Stimulated activated CD8-positive, alpha-beta memory T cell treated with anti-CD3 and anti-CD28 coated beads, Interleukin-15, amount 100 ng/mL, for 24 hours (primary cell): ENCODE data around the gene ADARB2.

Experiments used
- DNase-seq: peaks from one replicate; pipeline ENCODE4 v3.0.0-alpha.2; 2020; ENCODE audit warnings: low read depth

Gene ADARB2

DNA sequence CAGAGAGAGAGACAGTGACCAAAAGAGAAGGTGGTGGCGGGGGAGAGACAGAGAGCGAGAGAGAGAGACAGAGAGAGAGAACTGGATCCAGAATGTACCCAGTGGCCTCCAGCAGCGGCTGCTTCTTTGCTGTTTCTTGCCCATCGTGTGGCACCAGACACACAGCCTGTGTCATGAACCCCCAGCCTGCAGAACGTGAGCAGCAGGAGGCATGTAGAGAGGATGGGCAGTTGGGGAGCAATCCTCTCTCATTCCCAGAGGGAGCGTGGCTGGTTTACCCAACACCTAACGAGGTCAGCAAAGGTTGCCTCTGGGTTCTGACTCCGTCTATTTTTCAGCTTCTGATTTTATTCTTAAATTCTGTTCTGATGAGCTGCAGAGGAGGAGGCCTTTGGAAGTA lies 168.1 kb downstream of the ADARB2 start:
- no peak for DNase-seq

DNA sequence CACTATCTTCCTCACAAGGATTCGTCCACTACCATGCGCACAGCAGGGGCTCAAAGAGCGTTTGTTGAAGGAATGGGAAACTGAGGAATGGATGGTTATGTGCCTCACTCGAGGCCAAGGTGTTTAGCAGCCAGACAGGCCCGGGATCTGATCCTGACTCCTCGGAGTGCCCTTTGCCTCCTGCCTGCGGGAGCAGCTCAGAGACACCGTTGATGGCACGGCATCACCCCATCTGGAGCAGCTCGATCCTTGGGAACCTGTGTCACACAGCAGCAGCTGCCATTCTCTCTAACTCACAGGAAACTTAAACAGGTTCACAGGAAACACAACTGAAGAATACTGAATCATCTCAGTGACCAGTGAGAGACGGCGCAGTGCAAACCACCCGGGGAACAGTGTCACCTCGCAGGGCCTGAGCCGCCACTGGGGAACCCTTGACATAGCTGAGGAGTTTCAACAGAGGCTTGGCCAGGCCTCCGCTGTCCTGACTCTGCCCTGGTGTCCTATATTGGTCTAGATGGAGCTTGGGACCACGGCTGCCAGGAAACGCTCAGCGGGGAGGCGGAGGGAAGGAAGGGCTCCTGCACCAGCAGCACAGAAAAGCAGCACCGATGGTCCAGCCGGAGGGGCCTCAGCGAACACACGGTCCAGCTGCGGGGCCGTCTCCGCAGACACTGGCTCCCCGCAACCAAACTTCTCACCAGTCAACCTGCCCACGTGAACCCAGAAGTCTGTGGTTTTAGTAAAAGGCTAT lies 169.4 kb downstream of the ADARB2 start:
- DNase-seq: no peak

DNA sequence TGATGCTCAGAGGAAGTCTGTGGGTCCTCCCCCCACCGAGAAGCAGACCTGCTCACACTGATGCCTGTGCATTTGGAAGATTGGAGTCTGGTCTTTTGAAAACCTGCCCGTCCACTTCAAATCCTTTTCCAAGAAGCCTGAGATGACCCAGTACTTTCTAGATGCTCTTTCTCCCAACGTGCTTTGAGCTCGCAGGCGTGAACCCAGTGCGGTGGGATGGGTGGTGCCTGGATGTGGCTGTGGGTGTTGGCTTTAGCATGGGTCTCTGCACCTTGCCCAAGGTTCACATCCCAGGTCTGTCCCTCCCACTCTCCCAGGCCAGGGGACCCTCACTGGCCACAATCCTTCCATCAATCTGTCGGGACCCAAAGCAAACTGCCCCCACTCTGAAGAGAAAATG lies 170.2 kb downstream of the ADARB2 start:
- no peak for DNase-seq

DNA sequence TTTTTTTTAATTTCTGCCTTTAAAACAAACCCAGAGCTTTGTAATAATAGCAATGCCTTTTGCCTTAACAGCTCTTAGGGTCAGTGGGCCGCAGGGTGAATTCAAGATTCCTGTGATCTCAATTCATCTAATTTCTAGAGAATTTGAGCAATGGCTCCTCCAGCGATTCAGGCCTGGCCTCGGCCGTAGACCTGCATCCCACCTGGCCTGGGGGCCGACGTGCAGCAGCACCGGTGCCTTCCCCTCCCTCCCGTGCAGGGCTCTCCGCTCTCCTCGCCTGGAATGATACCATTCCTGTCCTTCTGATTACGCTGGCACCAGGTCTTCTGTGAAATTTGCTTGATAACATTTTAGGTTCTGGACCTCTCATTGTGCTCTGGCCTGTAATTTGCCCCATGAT lies 172.5 kb downstream of the ADARB2 start:
- DNase-seq: no peak

DNA sequence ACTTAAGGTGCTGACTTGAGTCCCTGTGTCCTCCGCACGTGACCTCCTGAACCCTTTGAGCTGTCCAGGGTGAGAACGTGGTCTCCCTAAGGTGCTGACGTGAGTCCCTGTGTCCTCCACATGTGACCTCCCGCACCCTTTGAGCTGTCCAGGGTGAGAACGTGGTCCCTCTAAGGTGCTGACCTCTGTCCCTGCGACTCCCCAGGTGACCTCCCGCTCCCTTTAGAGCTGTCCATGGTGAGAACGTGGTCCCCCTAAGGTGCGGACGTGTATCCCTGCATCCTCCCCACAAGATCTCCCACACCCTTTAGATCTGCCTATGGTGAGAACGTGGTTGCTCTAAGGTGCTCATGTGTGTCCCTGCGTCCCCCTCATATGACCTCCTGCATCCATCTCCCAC lies 174.3 kb downstream of the ADARB2 start:
- DNase-seq: no peak

DNA sequence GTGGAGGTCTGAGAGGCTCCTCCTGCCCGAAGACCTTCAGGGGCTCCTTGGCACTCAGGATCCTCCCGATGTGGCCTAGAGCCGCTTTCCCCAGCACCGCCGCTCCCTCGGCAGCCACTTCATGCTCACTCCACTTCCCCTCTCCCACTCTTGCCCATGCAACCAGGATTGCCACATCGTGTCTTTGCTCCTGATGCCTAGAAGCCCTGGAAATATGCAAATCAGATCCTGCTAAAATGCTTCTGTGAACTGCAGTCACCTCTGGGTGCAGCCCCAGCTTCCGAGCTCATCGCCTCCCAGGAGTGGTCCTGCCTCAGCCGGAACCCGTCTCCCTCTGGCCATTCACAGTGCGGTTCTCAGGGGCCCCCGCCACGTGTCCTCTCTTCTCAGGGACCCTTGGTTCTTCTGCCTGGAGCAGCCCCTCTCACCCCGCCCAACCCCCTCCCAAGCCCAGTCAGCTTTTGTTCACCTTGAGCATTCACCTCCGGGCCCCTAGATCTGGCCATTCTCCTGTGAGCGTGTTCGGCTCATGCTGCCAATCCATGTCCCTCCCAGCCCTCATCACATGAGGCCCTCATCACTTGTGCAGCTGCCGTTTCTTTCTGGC lies 175.5 kb downstream of the ADARB2 start:
- DNase-seq: no peak

DNA sequence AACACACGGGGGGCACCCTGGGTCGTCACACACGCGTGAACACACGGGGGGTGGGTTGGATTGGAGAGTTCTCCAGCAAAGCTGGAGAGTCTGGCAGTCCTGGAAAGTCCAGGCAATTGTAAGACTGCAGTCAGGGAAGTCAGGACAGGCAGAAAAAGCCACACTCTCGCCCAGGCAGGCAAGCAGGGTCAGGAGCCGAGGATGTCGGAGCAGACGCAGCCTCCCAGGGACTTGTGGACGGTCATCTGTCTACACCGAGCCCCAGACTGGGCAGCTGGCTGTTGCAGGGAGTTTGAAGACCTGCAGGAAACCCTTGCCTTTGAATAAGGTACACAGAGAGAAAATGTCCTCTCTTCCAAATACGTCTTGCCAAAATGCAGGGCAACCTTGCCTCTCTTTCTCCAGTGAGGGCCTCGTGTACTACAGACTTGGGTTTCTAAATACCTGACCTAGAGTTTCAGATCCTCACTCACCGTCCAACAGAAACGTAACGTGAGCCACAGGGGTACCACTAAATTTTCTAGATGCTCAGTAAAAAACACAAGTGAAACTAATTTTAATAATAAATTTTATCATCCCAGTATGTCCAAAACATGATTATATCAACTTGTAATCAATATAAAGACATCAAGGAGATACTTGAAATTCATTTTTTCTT lies 176.7 kb downstream of the ADARB2 start:
- DNase-seq: no peak

DNA sequence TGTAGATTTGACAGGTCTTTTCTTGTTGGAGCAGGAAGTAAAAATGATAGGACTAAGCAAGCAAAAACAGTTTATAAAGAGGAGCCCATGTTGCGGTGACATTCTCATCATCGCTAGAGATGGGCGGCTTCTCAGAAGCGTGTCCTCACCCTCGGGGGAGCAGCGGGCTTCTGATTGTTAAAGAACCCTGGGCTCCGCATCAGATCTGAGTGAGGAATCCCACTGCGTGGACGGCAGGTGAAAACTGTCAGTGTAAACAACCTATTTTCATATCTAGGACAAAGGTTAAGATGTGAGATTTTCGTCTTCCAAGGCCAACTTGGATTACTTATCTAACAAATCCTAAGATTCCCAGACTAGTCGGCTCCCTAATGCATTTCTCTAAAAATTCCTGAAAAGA lies 177.6 kb downstream of the ADARB2 start:
- DNase-seq: no peak

DNA sequence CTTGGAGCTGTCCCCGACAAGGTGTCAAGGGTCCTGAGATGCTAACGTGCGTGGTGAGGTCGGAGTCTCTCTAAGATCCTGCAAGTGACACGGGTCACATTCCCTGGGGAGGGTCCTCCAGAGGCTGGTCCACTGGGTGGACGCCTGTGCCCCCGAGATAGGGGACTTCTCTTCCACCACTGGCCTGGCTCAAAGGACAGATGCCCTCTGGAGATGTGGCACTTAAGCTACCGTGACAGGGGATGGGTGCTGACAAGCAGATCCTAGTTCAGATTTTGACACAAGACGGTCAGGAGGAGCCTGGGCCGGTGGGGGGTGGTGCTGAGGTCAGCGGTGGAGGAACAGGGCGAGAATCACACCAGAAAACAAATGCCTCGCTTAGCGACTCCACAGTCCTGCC lies 178.0 kb downstream of the ADARB2 start:
- no peak for DNase-seq

DNA sequence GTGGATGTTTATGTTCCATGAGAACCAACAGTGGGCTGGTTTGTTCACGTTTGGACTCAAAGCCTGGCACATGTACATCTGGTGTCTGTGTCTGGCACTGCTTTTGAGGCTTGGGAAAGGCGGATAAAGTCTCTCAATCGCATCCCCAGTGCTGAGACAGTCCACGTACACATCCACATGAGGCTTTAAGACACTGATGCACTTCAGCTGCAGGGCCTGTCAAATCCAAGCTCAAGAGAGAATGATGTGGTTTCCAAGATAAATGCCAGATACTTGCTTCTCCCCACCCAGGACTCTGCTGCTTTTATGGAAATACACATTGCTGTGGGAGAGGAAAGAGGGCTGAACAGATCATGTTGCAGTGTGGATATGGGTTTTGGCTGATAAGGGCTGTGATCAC lies 178.4 kb downstream of the ADARB2 start:
- DNase-seq: no peak

DNA sequence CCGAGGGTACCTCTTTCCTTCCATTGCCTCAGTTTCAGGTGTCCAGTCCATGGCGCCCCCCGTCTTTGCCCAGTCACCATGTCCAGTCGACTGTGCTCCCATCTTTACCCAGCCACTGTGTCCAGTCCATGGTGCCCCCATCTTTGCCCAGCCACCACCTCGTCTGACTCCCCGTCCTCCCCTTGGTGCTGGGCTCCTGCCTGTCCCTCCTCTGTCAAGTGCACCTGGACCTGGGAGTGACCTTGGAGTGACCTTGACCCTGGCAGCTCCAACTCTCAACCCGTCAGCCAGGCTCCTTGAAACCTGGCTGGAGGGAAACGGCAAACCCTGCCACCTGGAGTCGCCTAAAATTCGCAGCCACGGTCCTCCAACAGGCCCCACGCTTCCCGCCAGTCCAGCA lies 180.2 kb downstream of the ADARB2 start:
- DNase-seq: no peak

DNA sequence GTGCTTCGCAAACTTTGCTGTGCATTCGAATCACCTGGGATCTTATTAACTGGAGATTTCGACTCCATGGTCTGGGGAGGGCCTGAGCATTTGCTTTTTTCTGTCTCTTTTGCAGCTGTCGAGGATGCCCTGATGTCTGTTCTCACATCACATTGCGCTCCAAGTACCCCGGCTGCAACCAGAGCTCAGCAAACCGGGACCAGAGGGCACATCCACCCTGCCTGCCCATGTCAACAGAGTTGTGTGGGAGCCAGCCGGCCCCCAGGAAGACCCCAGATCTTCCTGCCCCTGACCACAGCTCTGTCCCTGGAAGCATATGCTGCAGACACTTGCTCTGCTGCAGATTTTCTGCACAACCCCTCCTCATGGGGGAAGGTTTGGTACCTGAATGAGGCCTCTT lies 180.8 kb downstream of the ADARB2 start:
- DNase-seq: no peak

DNA sequence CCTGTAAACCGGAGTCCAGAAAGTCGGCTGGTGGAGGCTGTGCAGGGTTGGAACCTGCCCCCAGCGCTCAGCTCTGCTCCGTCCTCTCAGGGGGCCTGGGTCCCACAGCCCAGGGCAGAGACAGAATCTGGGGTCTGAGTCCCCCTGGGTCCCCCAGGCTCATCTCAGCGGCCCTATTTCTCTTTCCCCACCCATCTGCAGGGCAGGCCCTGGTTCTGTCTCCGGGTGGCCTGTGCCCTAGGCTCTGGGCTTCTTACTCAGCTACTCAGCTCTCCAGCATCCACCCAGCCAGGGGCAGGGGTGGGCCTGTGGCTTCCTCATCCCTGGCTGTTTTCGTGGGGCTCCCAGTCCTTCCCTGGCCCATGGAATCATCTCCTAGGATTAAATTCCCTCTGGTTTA lies 183.4 kb downstream of the ADARB2 start:
- no peak for DNase-seq

DNA sequence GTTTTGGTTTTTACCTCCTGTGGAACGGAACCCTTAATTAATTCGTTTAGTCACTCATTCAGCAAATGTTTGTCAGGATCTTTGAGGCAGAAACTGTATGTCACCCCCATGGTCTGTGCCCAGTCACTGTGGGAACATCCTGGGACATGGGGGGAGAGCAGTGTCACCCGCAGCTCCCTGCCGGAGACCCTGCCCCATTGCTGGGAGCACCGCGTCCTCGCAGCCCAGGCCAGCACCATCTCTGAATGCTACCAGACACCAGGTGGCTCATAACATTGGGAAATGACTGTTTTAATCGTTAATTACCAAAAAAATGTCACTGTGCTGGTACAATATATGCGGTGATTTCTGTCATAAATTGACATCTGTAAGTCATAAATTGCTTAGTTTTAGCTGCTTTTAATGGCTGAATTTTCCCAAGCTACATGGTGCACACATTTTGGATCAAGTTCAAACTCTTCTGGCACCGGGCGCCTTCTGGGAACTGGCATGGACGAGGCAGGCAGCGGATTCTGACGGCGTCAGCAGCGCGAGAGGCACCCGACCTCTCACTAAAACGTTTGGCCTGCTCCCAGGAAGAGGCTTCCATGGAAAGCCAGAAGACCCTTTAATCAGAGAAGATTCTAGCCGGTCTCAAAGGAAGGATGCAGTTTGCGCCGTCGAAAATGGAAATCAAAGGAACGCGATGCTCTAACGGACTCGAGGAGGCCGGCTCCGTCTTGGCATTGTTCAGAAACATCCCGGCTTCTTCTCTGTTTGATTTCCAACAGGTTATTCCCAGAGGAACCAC lies 184.2 kb downstream of the ADARB2 start:
- DNase-seq: no peak

DNA sequence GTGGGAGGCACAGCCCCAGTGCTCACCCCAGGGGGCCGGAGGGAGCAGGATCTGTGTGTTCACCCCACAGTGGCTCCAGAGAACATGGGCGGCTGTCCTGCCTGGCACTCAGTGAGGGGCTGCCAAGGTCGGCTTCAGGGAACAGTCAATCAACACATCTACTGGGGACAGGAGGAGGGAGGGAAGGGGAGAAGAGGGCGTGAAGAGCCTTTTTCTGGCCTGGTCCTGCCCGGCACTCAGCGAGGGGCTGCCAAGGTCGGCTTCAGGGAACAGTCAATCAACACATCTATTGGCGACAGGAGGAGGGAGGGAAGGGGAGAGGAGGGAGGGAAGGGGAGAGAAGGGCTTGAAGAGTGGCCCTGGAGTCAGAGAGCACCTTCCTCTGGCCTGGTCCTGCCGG lies 184.9 kb downstream of the ADARB2 start:
- DNase-seq: no peak

DNA sequence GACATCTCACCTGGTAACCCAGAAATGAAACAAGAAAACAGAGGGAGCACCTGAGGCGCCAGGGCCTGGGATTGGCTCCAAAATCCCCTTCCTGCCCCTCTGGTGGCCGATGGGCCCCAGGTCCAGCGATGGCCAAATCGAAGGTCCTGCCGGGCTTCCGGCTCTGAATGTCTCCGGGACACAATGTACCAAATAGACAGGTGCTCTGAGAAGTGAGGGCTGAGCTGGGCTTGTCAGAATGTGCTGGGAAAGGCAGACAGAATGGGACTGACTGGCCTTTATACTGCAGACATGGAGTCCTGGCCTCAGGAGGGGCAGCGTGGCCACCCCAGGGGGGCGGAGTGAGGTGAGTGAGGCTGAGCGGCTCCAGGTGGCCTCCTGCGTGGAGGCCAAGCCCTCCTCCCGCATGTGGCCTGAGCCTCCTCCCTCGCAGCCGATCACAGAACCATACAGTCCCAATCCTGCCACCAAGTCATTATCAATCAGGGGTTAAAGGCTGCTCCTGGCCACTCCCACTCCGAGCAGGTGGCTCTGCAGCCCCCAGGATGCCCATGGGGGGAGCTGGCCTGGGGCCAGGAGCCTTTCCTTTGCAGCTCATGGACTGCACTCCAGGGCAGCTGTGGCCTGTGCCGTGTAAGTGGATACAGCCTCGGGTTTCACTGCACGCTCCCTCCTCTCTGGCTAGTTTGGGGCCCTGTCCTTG lies 185.5 kb downstream of the ADARB2 start:
- DNase-seq: no peak

DNA sequence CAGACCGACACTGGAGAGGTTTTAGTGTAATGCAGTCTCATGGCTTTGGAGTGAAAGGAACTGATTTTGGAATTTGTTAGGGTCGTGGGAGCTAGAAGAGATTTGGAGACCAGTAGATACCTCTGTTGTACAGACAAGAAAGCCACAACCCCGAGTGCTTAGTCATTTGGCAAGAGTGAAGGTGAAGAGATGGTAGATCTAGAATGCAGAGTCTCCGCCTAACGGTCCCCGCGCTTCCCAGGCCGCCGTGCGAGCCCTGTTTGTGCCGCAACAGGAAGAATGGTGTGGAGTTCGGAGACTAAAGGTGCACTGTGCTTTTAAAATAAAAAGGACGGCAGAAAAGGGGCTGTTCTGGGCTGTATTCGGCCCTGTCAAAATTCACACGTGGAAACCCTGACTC lies 186.7 kb downstream of the ADARB2 start:
- DNase-seq: no peak

DNA sequence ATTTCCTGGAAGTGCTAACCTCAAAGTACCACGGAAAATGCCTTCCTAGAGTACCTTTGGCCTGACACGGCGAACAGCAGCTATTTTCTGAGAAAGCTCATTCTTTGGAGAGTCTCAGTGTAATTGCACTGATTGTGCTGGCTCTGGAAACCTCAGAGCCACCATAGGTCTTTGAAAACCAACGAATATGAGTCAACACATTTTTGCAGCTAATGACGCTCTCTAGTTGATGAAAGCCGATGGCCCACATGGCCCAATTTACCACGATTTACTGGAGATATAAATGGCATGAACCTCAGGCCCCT lies 187.1 kb downstream of the ADARB2 start:
- no peak for DNase-seq

DNA sequence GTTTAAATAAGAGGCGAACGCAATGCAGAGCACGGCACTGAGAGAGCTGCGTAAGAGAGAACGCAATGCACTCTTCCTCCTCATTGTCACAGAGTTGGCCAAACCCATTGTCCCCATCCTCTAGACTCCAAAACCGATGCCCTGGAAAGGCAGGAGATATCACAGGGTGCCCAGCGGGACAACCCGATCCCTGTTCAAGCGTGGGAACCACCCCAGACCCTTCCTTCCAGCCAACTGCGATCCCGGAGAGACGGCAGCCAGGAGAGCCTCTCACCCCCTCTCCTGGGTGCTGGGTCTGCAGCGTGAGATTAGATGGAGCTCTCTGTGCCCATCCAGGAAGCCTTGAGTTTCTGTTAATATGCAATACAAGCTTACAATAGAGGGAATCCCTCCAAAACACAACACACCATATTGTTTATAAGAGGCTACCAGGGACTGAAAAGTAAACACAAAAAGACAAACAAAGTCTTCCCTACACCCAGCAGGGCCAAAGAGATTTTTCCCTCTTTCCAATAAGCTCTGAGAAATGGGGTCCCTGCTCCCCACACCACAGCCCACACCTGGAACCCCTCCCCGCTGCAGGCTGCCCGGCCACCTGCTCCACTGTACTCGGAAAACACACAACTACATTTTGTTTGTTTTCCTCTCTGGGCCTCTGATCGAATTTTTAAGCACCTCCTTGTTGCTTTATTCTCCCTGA lies 187.6 kb downstream of the ADARB2 start:
- no peak for DNase-seq

DNA sequence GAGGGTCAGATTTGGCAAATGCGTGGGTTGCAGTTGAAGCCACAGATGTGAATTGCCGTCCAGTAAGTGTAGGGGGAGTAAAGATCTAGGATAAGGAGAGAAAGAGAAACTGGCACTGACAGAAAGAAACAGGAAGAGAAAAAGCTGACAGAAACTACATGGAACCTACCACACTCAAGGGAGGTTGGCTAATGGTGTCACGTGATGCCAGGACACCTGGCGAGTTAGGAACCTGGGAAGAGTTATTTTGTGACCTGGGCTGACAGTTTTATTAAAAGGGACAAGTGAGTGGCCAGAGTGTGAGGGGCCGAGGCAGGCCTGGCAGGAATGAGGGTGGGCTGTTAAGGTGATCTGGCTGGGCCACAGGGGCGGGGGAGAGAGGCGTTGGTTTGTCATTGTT lies 188.7 kb downstream of the ADARB2 start:
- DNase-seq: no peak

DNA sequence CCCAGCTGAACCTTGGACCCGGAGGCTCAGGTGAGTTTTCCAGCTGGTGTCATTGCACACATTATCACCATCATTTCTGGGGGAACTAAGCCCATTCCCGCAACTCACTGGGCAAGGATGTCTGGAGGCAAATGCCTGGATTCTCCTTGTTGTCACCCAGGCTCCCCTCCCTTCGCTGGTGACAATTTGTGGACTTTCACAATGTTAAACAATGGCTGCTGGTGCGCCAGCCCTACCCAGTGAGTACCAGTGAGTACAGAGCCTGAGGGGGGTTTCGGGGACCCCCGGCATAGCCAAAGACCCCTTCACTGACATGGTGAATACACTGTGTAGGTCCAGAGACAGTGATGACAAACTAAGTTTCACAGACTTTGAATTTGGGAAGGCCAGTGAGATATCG lies 189.2 kb downstream of the ADARB2 start:
- no peak for DNase-seq
